K562 (cell line): ENCODE data around the gene UMODL1. TPM values are rescaled to one million over a fixed set of nuclear protein-coding genes. Genes with fewer than 3 reads are reported as not detected.

Experiments used
- ATF4 ChIP-seq: fragments of 450-650 bp; formaldehyde crosslinking; IDR thresholded peaks from 2 replicates; pipeline ENCODE4 v1.4.0; 2022; ENCODE audit warnings: mild to moderate bottlenecking, moderate library complexity
- BCLAF1 ChIP-seq, 2 experiments: fragments of 450-650 bp in 1 of 2; IDR thresholded peaks; 2 replicates each; pipeline ENCODE4 v1.6.1; 2011 to 2017; ENCODE audit warnings: low read depth in 2 of 2, antibody characterized with exemption in 1 of 2, borderline replicate concordance in 1 of 2, low read length in 1 of 2, mild to moderate bottlenecking in 1 of 2, mixed read lengths in 1 of 2; ENCODE audit not compliant: control insufficient read depth in 1 of 2
- BHLHE40 ChIP-seq: IDR thresholded peaks from 2 replicates; pipeline ENCODE4 v1.6.1; 2011; ENCODE audit warnings: low read length, improper control_type of control experiment
- CEBPG ChIP-seq, 3 experiments: fragments of 200-800 bp in 1 of 3; sonication (Bioruptor generic) in 1 of 3; sonication (generic) in 1 of 3; formaldehyde crosslinking in 1 of 3; IDR thresholded peaks in 2 of 3; conservative IDR thresholded peaks in 1 of 3; 2 replicates each; pipeline versions ENCODE4 v1.6.1 to v1.8.0; 2016 to 2022; ENCODE audit warnings: missing compliant biosample characterization in 2 of 3, missing genetic modification characterization in 2 of 3, mild to moderate bottlenecking in 1 of 3, missing genetic modification reagents in 1 of 3
- E2F8 ChIP-seq: fragments of 450-650 bp; IDR thresholded peaks from 2 replicates; pipeline ENCODE4 v1.7.1; 2018; ENCODE audit warnings: mild to moderate bottlenecking, low read depth; ENCODE audit not compliant: partially characterized antibody
- ETV5 ChIP-seq: sonication (generic); formaldehyde crosslinking; IDR thresholded peaks from 2 replicates; pipeline ENCODE4 v1.4.0; 2020; ENCODE audit warnings: low read depth, mild to moderate bottlenecking, missing genetic modification reagents
- LCOR ChIP-seq: sonication (generic); formaldehyde crosslinking; IDR thresholded peaks from 2 replicates; pipeline ENCODE4 v1.8.0; 2022; ENCODE audit warnings: mild to moderate bottlenecking, missing genetic modification reagents
- MEIS2 ChIP-seq: fragments of 450-650 bp; IDR thresholded peaks from 2 replicates; pipeline ENCODE4 v1.6.1; 2014; ENCODE audit warnings: mild to moderate bottlenecking; ENCODE audit not compliant: partially characterized antibody
- NONO ChIP-seq, 2 experiments: fragments of 200-400 bp in 1 of 2; fragments of 450-650 bp in 1 of 2; formaldehyde crosslinking in 1 of 2; IDR thresholded peaks; 2 replicates each; pipeline ENCODE4 v1.6.1; 2017; ENCODE audit warnings: low read depth in 2 of 2, mild to moderate bottlenecking in 2 of 2, moderate library complexity in 2 of 2, low read length in 1 of 2
- NRF1 ChIP-seq, 2 experiments: fragments of 450-650 bp; IDR thresholded peaks in 1 of 2; conservative IDR thresholded peaks in 1 of 2; 2 replicates each; pipeline ENCODE4 v1.6.1; 2014; ENCODE audit warnings: mild to moderate bottlenecking in 2 of 2
- PML ChIP-seq: IDR thresholded peaks from 2 replicates; pipeline ENCODE4 v1.6.1; 2012; ENCODE audit warnings: low read length, inconsistent platforms
- POLR3A ChIP-seq: IDR thresholded peaks from 2 replicates; pipeline ENCODE4 v1.6.1; 2011; ENCODE audit warnings: borderline replicate concordance, mild to moderate bottlenecking, moderate library complexity; ENCODE audit not compliant: insufficient read length, insufficient read depth; ENCODE audit errors: extremely low read depth
- RNF2 ChIP-seq: sonication (generic); IDR thresholded peaks from 2 replicates; pipeline ENCODE4 v1.6.1; 2016
- SIN3A ChIP-seq, 2 experiments: fragments of 150-350 bp in 1 of 2; IDR thresholded peaks; 2 replicates each; pipeline ENCODE4 v1.6.1; 2011 to 2016; ENCODE audit warnings: borderline replicate concordance in 2 of 2, low read depth in 2 of 2, low read length in 2 of 2, mild to moderate bottlenecking in 2 of 2, moderate library complexity in 2 of 2; ENCODE audit not compliant: control insufficient read depth in 1 of 2
- ZC3H8 ChIP-seq: fragments of 450-650 bp; IDR thresholded peaks from 2 replicates; pipeline ENCODE4 v1.6.1; 2017
- ZNF12 ChIP-seq: sonication (generic); formaldehyde crosslinking; IDR thresholded peaks from 2 replicates; pipeline ENCODE4 v1.4.0; 2020; ENCODE audit warnings: mild to moderate bottlenecking, missing genetic modification reagents
- polyA plus RNA-seq, 8 experiments: library from polyadenylated mRNA; depleted of rRNA in 4 of 8; stranded (reverse) in 5 of 8; unstranded in 3 of 8; fragments of >200 nt; fragmentation: Nextera tagmentation in 2 of 8; fragmentation: Illumina TruSeq in 1 of 8; extraction: Ambion mirVana in 2 of 8; extraction: Trizol in 1 of 8; gene quantifications; 2 replicates each; pipeline versions ENCODE4 v1.2.1 to v1.2.3, GENCODE V29; 2011 to 2014; ENCODE audit warnings: inconsistent platforms in 1 of 8, missing spikeins in 1 of 8
- total RNA-seq, 7 experiments: library from RNA; depleted of rRNA in 6 of 7; stranded (reverse); fragments of >200 nt in 6 of 7; fragmentation: Illumina TruSeq in 2 of 7; extraction: Trizol in 2 of 7; gene quantifications; 2 replicates each; pipeline versions ENCODE4 v1.2.1 to v1.2.3, GENCODE V29; 2011 to 2021; ENCODE audit warnings: low replicate concordance in 1 of 7
- TF ChIP-seq, protein P1 (sequence below), 2 experiments: fragments of 450-650 bp in 1 of 2; sonication (generic) in 1 of 2; formaldehyde crosslinking in 1 of 2; IDR thresholded peaks in 1 of 2; conservative IDR thresholded peaks in 1 of 2; 2 replicates each; pipeline versions ENCODE4 v1.6.1 to v1.8.1; 2016 to 2023; ENCODE audit warnings: mild to moderate bottlenecking in 2 of 2, moderate library complexity in 2 of 2, inconsistent platforms in 1 of 2, missing genetic modification reagents in 1 of 2
- TF ChIP-seq, protein P2 (sequence below): fragments of 450-650 bp; IDR thresholded peaks from 2 replicates; pipeline ENCODE4 v1.6.1; 2016; ENCODE audit warnings: missing biosample characterization, missing genetic modification characterization

UMODL1 gene
- total and polyA plus RNA-seq, 9 of the 15 experiments (the other 6 are each of a cell fraction or from before 2014, with no cell fraction given) = not detected

GRCh38 chr21:42051788-42052187 is 19.3 kb upstream of the UMODL1 start (continued):
- TF ChIP-seq CEBPG (CRISPR knock-in tag; IDR thresholded peaks at IDR 0.05) (no peak), CEBPG (tag; conservative IDR thresholded peaks at IDR 0.05 in 1 of 2, IDR thresholded peaks at IDR 0.05 in 1 of 2) (no peak), ZNF12 (CRISPR knock-in tag) (no peak), POLR3A (no peak), NRF1 (conservative IDR thresholded peaks at IDR 0.05 in 1 of 2, IDR thresholded peaks at IDR 0.05 in 1 of 2) (no peak), PML (peak; percentile 82), ATF4 (CRISPR knock-in tag) (peak; percentile 29; the same call in 1 of the 2 replicates), MEIS2 (peak; percentile 46), SIN3A (IDR thresholded peaks at IDR 0.05; ENCODE audit: borderline replicate concordance in 2 of 2, control insufficient read depth in 1 of 2, low read depth in 2 of 2, low read length in 2 of 2) (no peak), BHLHE40 (no peak), ETV5 (peak; percentile 94), E2F8 (no peak), ZC3H8 (no peak), RNF2 (peak; percentile 58; the same call in 1 of the 2 replicates), LCOR (CRISPR knock-in tag) (peak; percentile 59; the same call in 1 of the 2 replicates), NONO (IDR thresholded peaks at IDR 0.05; ENCODE audit: low read depth in 2 of 2, low read length in 1 of 2) (no peak), BCLAF1 (IDR thresholded peaks at IDR 0.05; ENCODE audit: borderline replicate concordance in 1 of 2, control insufficient read depth in 1 of 2, low read depth in 2 of 2, low read length in 1 of 2) (no peak)
- TF ChIP-seq, protein P1, sequence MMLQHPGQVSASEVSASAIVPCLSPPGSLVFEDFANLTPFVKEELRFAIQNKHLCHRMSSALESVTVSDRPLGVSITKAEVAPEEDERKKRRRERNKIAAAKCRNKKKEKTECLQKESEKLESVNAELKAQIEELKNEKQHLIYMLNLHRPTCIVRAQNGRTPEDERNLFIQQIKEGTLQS (IDR thresholded peaks at IDR 0.05) = peak; percentile 80; the same call in 1 of the 2 replicates
- TF ChIP-seq, protein P1 (CRISPR knock-in tag; conservative IDR thresholded peaks at IDR 0.05) = no peak
- TF ChIP-seq, protein P2, sequence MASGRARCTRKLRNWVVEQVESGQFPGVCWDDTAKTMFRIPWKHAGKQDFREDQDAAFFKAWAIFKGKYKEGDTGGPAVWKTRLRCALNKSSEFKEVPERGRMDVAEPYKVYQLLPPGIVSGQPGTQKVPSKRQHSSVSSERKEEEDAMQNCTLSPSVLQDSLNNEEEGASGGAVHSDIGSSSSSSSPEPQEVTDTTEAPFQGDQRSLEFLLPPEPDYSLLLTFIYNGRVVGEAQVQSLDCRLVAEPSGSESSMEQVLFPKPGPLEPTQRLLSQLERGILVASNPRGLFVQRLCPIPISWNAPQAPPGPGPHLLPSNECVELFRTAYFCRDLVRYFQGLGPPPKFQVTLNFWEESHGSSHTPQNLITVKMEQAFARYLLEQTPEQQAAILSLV = no peak
